Activated B cell treated with CpG ODN at 0.5 μM for 24 hours (primary cell): ENCODE measurements around the gene TIMM21. TPM values are rescaled to one million over a fixed set of nuclear protein-coding genes. Genes with fewer than 3 reads are reported as not detected.

ENCODE experiments used
- ATAC-seq: fragments of 200-7000 bp; cut with Tn5 transposase; one replicate; pipeline ENCODE4 v1.10.0; 2021; ENCODE audit warnings: low read depth, mild to moderate bottlenecking, moderate library complexity
- CTCF ChIA-PET: fragments of 350-600 bp; sonication (Branson Sonifier 250); formaldehyde crosslinking; loops from one replicate; lab custom pipeline; 2021; ENCODE audit warnings: antibody characterized with exemption; lab: Charles Lee
- POLR2A ChIA-PET: fragments of 350-600 bp; sonication (Branson Sonifier 250); formaldehyde crosslinking; loops from one replicate; lab custom pipeline; 2021; ENCODE audit warnings: antibody characterized with exemption; lab: Charles Lee
- DNase-seq: peaks from one replicate; pipeline ENCODE4 v3.0.0; 2022
- H3K27ac Mint-ChIP-seq: one replicate; pipeline ENCODE4 v1.8.0; 2020; ENCODE audit warnings: mixed read lengths
- H3K27me3 Mint-ChIP-seq: one replicate; pipeline ENCODE4 v1.8.0; 2021; ENCODE audit warnings: mixed read lengths
- H3K36me3 Mint-ChIP-seq: one replicate; pipeline ENCODE4 v1.8.0; 2021; ENCODE audit warnings: low read depth, mixed read lengths
- H3K4me1 Mint-ChIP-seq: one replicate; pipeline ENCODE4 v1.8.0; 2021; ENCODE audit warnings: mixed read lengths
- H3K4me3 Mint-ChIP-seq: one replicate; pipeline ENCODE4 v1.8.0; 2020; ENCODE audit warnings: mild to moderate bottlenecking, mixed read lengths
- H3K9me3 Mint-ChIP-seq: one replicate; pipeline ENCODE4 v1.8.0; 2020; ENCODE audit warnings: mixed read lengths
- intact Hi-C: fragments of 100-400 bp; cut with micrococcal nuclease; formaldehyde crosslinking; loops from one replicate; pipeline ENCODE4 v1.15.1; 2024
- total RNA-seq: library from RNA; stranded (reverse); gene quantifications from 2 replicates; pipeline ENCODE4 v1.2.3, GENCODE V29; 2022
- TF ChIP-seq, protein P1 (sequence below): fragments of 200-600 bp; IDR thresholded peaks from one replicate; pipeline ENCODE4 v1.8.0; 2022; ENCODE audit warnings: antibody characterized with exemption, mild to moderate bottlenecking

The TIMM21 gene
- total RNA-seq, 1 donor from 2014 or later, result 23.3 TPM

DNA sequence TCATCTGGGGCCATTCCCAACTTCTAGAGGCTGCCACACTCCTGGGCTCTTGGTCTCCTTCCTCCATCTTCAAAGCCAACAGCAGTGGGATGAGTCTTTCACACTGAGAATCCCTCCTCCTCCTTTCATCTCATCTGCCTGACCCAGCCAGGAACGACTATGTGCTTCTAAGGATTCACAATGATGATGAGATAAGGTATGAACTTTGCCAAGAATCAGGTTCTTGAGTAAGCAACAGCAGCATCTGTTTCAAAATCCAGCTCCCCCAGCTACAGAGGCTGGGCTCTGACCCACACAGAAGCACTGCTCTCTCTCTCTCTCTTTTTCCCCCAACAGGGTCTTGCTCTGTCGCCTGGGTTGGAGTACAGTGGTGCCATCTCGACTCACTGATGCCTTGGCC is 46.4 kb downstream of the TIMM21 start:
- POLR2A ChIA-PET, result interaction anchor here (0.6 to 1.4 kb wide), 2 partner anchors 148 to 312 kb away, joined by 3 read pairs; no protein-coding TSS in a partner anchor
- no peaks in the 10 kb centered on the region for H3K9me3 Mint-ChIP-seq
- no peak overlapping the region for H3K4me3 Mint-ChIP-seq
- H3K36me3 Mint-ChIP-seq, result no peaks in the 10 kb centered on the region
- DNase-seq, result no peak
- H3K27ac Mint-ChIP-seq, result no peak overlapping the region
- CTCF ChIA-PET, result interaction anchor here (0.9 to 2.2 kb wide), 4 partner anchors 140 to 357 kb away, joined by 3 to 23 read pairs (median 6); no protein-coding TSS in a partner anchor
- TF ChIP-seq, protein P1, sequence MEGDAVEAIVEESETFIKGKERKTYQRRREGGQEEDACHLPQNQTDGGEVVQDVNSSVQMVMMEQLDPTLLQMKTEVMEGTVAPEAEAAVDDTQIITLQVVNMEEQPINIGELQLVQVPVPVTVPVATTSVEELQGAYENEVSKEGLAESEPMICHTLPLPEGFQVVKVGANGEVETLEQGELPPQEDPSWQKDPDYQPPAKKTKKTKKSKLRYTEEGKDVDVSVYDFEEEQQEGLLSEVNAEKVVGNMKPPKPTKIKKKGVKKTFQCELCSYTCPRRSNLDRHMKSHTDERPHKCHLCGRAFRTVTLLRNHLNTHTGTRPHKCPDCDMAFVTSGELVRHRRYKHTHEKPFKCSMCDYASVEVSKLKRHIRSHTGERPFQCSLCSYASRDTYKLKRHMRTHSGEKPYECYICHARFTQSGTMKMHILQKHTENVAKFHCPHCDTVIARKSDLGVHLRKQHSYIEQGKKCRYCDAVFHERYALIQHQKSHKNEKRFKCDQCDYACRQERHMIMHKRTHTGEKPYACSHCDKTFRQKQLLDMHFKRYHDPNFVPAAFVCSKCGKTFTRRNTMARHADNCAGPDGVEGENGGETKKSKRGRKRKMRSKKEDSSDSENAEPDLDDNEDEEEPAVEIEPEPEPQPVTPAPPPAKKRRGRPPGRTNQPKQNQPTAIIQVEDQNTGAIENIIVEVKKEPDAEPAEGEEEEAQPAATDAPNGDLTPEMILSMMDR, result no peak
- peaks cover 10% of the 10 kb centered on the region for H3K27me3 Mint-ChIP-seq
- peaks cover 22% of the 10 kb centered on the region for H3K4me1 Mint-ChIP-seq
- intact Hi-C loops, result no loop called here
- ATAC-seq, result no peak

DNA sequence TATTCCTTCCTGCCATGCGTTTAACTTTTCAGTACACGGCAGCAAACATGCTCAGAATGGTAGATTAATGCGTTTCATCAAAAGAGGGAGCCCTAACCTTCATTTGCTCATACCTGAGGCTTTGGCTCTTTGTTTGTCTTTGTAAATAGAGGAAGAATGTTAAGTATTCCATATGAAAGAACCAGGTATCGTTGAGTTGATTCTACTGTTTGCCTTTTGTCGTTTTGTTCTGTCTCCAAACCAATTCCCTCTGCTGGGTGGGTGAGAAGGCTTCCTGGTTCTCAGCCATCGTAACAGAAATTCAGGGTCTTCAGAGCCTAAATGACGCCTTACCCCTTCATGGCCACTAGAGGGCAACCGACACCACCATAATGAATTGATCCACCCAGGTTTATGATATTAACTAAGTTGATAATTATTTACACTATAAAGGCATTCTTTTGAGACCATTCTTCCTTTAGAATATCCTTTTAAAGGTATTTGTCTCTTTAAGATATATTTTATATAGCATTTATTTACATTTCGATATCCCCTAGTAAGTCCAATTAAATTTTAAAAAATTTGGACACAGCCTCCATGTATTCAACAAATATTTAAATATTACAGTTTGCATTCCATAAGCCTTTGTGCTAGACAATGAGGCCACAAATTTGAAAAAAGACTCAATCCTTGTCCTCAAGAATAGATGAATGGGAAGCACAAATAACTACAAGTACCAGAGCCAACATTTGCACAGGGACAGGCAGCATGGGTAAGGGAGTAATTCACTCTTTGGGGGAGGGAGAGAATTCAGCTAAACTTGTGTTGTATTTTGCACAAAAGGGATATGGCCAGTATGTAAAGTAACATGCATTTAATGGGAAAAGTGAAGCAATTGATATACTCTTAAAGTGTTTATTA is 48.1 kb downstream of the TIMM21 start:
- TF ChIP-seq, protein P1, result no peak
- ChIA-PET CTCF (interaction anchor here (1.1 to 4.6 kb wide), 6 partner anchors 52 to 355 kb away, joined by 3 to 73 read pairs (median 9); no protein-coding TSS in a partner anchor), POLR2A (no interaction called here)
- ATAC-seq, result peak; percentile 95
- H3K9me3 Mint-ChIP-seq, result no peaks in the 10 kb centered on the region
- H3K36me3 Mint-ChIP-seq, result no peaks in the 10 kb centered on the region
- peaks cover 22% of the 10 kb centered on the region for H3K4me1 Mint-ChIP-seq
- no peak for DNase-seq
- peak overlapping the region; percentile 78 for H3K4me3 Mint-ChIP-seq
- intact Hi-C loops, result loop anchor here (1.0 to 2.0 kb wide), 9 partner anchors 48 to 1434 kb away; partner anchors contain the start of gene TIMM21
- H3K27me3 Mint-ChIP-seq, result peaks cover 8% of the 10 kb centered on the region
- H3K27ac Mint-ChIP-seq, result peak overlapping the region; percentile 79

DNA sequence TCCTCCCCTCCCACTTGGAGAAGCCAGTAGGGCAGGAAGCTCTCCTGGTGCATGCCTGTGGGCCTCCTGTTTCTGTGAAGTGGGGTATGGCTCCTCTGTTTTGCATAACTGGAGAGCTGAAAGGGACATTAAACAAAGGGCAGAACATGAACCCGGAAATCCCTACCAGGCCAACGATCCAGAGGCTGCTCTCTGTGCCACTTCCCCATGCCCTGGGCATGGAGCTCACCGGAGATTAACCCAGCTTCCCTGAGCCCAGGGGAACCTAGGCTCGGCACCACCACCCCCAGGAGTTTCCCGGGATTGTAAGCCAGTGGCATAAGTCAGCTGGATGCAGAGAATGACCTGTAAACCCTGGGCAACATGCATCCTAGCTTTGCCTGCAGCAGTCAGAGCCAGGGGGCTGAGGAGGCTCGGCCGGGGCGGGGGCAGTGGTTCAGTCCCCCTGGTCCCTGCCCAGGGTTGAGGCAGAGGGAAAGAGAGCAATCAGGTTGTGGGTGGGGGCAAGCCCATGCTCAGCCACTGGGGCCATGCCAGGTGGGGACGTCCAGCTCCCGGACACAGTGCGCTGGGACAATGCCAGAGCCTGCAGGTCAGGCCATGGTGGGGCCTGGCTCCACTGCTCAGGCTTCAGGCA is 49.5 kb downstream of the TIMM21 start:
- Mint-ChIP-seq H3K4me1 (peaks cover 22% of the 10 kb centered on the region), H3K27me3 (peaks cover 5% of the 10 kb centered on the region), H3K4me3 (no peak overlapping the region), H3K27ac (no peak overlapping the region), H3K9me3 (no peaks in the 10 kb centered on the region), H3K36me3 (no peaks in the 10 kb centered on the region)
- CTCF ChIA-PET, result interaction anchor here (1.1 to 4.6 kb wide), 8 partner anchors 45 to 354 kb away, joined by 3 to 73 read pairs (median 6); no protein-coding TSS in a partner anchor
- POLR2A ChIA-PET, result interaction anchor here (1.1 kb wide), 1 partner anchor 399 kb away, joined by 4 read pairs; no protein-coding TSS in a partner anchor
- DNase-seq, result no peak
- TF ChIP-seq, protein P1, result no peak
- intact Hi-C loops, result loop anchor here (2.0 kb wide), 1 partner anchor 51 kb away; no protein-coding TSS in a partner anchor
- no peak for ATAC-seq

DNA sequence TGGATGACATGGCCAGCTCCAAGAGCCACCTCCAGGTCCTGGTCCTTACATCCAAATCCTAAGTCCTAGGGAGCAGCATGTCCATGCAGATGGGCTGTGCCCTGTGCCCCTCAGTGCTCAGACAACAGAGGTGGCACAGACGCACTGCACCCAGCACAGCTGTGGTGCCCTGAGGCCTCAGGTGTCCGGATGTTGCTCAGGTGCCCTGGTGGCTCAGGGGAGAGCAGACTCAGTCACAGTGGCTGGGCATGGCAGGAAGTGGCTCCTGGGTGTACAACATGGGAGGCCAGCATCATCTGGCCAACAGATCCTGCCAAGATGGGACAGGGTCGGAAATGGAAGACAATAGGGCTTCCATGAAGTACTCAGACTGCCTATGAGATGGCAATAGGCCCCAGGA is 50.1 kb downstream of the TIMM21 start:
- ChIA-PET POLR2A (interaction anchor here (1.1 kb wide), 1 partner anchor 398 kb away, joined by 4 read pairs; no protein-coding TSS in a partner anchor), CTCF (interaction anchor here (1.4 to 4.6 kb wide), 5 partner anchors 140 to 353 kb away, joined by 4 to 73 read pairs (median 11); no protein-coding TSS in a partner anchor)
- DNase-seq (no peak), ATAC-seq (no peak)
- Mint-ChIP-seq H3K9me3 (no peaks in the 10 kb centered on the region), H3K27ac (no peak overlapping the region), H3K4me1 (peaks cover 22% of the 10 kb centered on the region), H3K27me3 (peaks cover 4% of the 10 kb centered on the region), H3K4me3 (no peak overlapping the region), H3K36me3 (no peaks in the 10 kb centered on the region)
- intact Hi-C loops, result no loop called here
- TF ChIP-seq, protein P1, result no peak
